Measurements from ENCODE around the gene FBXW12. TPM values are rescaled to one million over a fixed set of nuclear protein-coding genes. Genes with fewer than 3 reads are reported as not detected.

The FBXW12 gene
- not detected in 2 replicates for total RNA-seq

GRCh38 chr3:48371651-48372376 lies at the start of gene FBXW12:
FBXW12 (plus strand) TSS chr3:48372219; CDS start chr3:48372768, 549 bp downstream.

GRCh38 chr3:48333346-48334245 lies 38.4 kb upstream of the FBXW12 start, which contains the start of gene SPINK8:
SPINK8 (minus strand) TSS chr3:48333661; CDS start chr3:48328341, 5,320 bp downstream.

GRCh38 chr3:48429960-48430707 lies 58.1 kb downstream of the FBXW12 start, which contains the start of gene PLXNB1:
PLXNB1 (minus strand) TSS chr3:48430086; CDS start chr3:48424611, 5,475 bp downstream.

GRCh38 chr3:48439820-48440589 lies 68.0 kb downstream of the FBXW12 start, which contains the start of the genes CCDC51 and TMA7:
CCDC51 (minus strand) TSS chr3:48440119; CDS start chr3:48435128, 4,991 bp downstream.
TMA7 (plus strand) TSS chr3:48440257; CDS start chr3:48440297, 40 bp downstream.

Other genes with a start within 250 kb of the FBXW12 start
- gene CDC25A, start 183.8 kb upstream of the FBXW12 start, total RNA-seq, result 3.4 and 25.5 TPM in 2 replicates
- gene CAMP, start 148.7 kb upstream of the FBXW12 start, total RNA-seq, result 0.62 TPM in 1 of 2 replicates, not detected in the other
- 4.1 and 6.5 TPM in 2 replicates for gene ZNF589, start 131.1 kb upstream of the FBXW12 start, total RNA-seq
- gene NME6, start 70.9 kb upstream of the FBXW12 start, total RNA-seq, result 21.6 and 23.0 TPM in 2 replicates
- not detected in 2 replicates for gene SPINK8, start 38.6 kb upstream of the FBXW12 start, total RNA-seq
- gene PLXNB1, start 57.9 kb downstream of the FBXW12 start, total RNA-seq, result 49.2 and 84.9 TPM in 2 replicates
- 30.1 and 39.5 TPM in 2 replicates for gene CCDC51, start 67.9 kb downstream of the FBXW12 start, total RNA-seq
- gene TMA7, start 68.0 kb downstream of the FBXW12 start, total RNA-seq, result 383 and 572 TPM in 2 replicates
- 5.0 and 10.8 TPM in 2 replicates for gene ATRIP, start 74.5 kb downstream of the FBXW12 start, total RNA-seq
- 173 and 174 TPM in 2 replicates for gene SHISA5, start 132.0 kb downstream of the FBXW12 start, total RNA-seq
- 10.7 and 12.0 TPM in 2 replicates for gene PFKFB4, start 184.6 kb downstream of the FBXW12 start, total RNA-seq
- 6.1 and 6.7 TPM in 2 replicates for gene UCN2, start 191.6 kb downstream of the FBXW12 start, total RNA-seq
- 121 and 323 TPM in 2 replicates for gene COL7A1, start 223.1 kb downstream of the FBXW12 start, total RNA-seq
- gene UQCRC1, start 237.4 kb downstream of the FBXW12 start, total RNA-seq, result 599 and 603 TPM in 2 replicates
- not detected in 2 replicates for gene TMEM89, start 249.6 kb downstream of the FBXW12 start, total RNA-seq

Measured in hair follicular keratinocyte (primary cell).